Lung (tissue), 12 donors: ENCODE results near the gene HOXB5. TPM values are rescaled to one million over a fixed set of nuclear protein-coding genes. Genes with fewer than 3 reads are reported as not detected.

Experiments used
- ATAC-seq: fragments of 200-7000 bp; cut with Tn5 transposase; one replicate; pipeline ENCODE4 v1.9.1; 2020; ENCODE audit warnings: moderate number of reproducible peaks; ENCODE audit not compliant: insufficient read depth, low FRiP score
- DNase-seq, 3 donors: peaks; one replicate each; pipeline ENCODE4 v3.0.0-alpha.2; 2013 to 2017
- H3K27ac ChIP-seq, 2 donors: one replicate each; pipeline ENCODE4 v1.5.1; 2013; ENCODE audit warnings: mild to moderate bottlenecking in 2 of 2, moderate library complexity in 2 of 2, control low read depth in 1 of 2, inconsistent platforms in 1 of 2, low read depth in 1 of 2, low read length in 1 of 2
- H3K27me3 ChIP-seq, 3 donors: one replicate each; pipeline ENCODE4 v1.5.1; 2013; ENCODE audit warnings: low read length in 2 of 3; ENCODE audit not compliant: control insufficient read depth in 3 of 3, insufficient read depth in 3 of 3
- H3K36me3 ChIP-seq, 4 donors: one replicate each; pipeline ENCODE4 v1.5.1; 2013; ENCODE audit warnings: low read length in 4 of 4, mild to moderate bottlenecking in 1 of 4, moderate library complexity in 1 of 4; ENCODE audit not compliant: control insufficient read depth in 4 of 4, insufficient read depth in 4 of 4
- H3K4me1 ChIP-seq, 5 donors: one replicate each; pipeline ENCODE4 v1.5.1; 2013; ENCODE audit warnings: low read length in 5 of 5, mild to moderate bottlenecking in 2 of 5, moderate library complexity in 1 of 5; ENCODE audit not compliant: control insufficient read depth in 5 of 5, insufficient read depth in 5 of 5
- H3K4me3 ChIP-seq: one replicate; pipeline ENCODE4 v1.5.1; 2013; ENCODE audit warnings: mild to moderate bottlenecking, control low read depth, moderate library complexity
- H3K9ac ChIP-seq, 2 donors: one replicate each; pipeline ENCODE4 v1.5.1; 2013; ENCODE audit warnings: low read length in 2 of 2, control low read depth in 1 of 2; ENCODE audit not compliant: insufficient read depth in 1 of 2
- H3K9me3 ChIP-seq, 4 donors: one replicate each; pipeline ENCODE4 v1.5.1; 2013; ENCODE audit warnings: low read length in 3 of 4, mild to moderate bottlenecking in 1 of 4, moderate library complexity in 1 of 4; ENCODE audit not compliant: control insufficient read depth in 4 of 4, insufficient read depth in 3 of 4
- WGBS, 2 donors: extraction: QIAGEN DNeasy Blood & Tissue Kit; methylation state at CpG; one replicate each; pipeline ENCODE4 v1.1.7; 2013; 5-methylcytosine and 5-hydroxymethylcytosine counted together
- polyA plus RNA-seq, 2 donors: library from polyadenylated mRNA; stranded (reverse); fragments of 200-250 nt; gene quantifications; one replicate each; pipeline ENCODE4 v1.2.1, GENCODE V29; 2013
- total RNA-seq, 2 donors: library from RNA; depleted of rRNA in 1 of 2; stranded (reverse); fragments of >200 nt in 1 of 2; gene quantifications; one replicate each; pipeline ENCODE4 v1.2.1, GENCODE V29; 2014 to 2021
- TF ChIP-seq, protein P1 (sequence below): IDR thresholded peaks from 2 replicates; pipeline ENCODE4 v1.5.1; 2012; ENCODE audit warnings: mild to moderate bottlenecking; ENCODE audit errors: control extremely low read depth, extremely low read depth
- donor health status: control.
- donor health status: control.
- donor health status: Bipolar disorder and iron deficiency.
- donor health status: healthy.
- donor health status: DM: yes; HTN: yes; CAD: no.

HOXB5 gene
- total and polyA plus RNA-seq, 4 donors = 1.8 to 2.9 (median 2.2) TPM

DNA sequence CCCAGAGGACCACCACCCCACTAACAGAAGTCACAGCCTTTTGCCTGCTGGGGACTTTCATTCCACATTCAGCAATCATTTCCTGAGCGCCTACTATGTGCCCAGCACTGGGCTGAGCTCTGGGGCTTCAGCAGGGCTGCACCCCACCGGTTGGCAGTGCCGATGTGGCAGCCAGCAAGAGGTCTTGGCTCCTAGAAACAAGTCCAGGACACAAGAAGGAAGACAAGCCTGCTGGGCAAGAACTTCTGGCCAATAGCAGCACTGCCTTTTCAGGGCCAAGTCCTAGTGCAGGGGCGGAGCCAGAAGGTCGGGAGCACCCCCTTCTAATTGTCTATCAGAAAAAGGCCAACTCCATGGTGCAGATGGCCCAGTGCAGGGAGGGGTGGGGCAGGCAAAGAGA, 45.6 kb upstream of the HOXB5 start:
- TF ChIP-seq, protein P1, sequence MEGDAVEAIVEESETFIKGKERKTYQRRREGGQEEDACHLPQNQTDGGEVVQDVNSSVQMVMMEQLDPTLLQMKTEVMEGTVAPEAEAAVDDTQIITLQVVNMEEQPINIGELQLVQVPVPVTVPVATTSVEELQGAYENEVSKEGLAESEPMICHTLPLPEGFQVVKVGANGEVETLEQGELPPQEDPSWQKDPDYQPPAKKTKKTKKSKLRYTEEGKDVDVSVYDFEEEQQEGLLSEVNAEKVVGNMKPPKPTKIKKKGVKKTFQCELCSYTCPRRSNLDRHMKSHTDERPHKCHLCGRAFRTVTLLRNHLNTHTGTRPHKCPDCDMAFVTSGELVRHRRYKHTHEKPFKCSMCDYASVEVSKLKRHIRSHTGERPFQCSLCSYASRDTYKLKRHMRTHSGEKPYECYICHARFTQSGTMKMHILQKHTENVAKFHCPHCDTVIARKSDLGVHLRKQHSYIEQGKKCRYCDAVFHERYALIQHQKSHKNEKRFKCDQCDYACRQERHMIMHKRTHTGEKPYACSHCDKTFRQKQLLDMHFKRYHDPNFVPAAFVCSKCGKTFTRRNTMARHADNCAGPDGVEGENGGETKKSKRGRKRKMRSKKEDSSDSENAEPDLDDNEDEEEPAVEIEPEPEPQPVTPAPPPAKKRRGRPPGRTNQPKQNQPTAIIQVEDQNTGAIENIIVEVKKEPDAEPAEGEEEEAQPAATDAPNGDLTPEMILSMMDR = no peak
- H3K36me3 ChIP-seq = no peaks in the 10 kb centered on the region
- 28 to 54% methylated on average over 5 of the region's 5 CpGs for WGBS, 2 donors

DNA sequence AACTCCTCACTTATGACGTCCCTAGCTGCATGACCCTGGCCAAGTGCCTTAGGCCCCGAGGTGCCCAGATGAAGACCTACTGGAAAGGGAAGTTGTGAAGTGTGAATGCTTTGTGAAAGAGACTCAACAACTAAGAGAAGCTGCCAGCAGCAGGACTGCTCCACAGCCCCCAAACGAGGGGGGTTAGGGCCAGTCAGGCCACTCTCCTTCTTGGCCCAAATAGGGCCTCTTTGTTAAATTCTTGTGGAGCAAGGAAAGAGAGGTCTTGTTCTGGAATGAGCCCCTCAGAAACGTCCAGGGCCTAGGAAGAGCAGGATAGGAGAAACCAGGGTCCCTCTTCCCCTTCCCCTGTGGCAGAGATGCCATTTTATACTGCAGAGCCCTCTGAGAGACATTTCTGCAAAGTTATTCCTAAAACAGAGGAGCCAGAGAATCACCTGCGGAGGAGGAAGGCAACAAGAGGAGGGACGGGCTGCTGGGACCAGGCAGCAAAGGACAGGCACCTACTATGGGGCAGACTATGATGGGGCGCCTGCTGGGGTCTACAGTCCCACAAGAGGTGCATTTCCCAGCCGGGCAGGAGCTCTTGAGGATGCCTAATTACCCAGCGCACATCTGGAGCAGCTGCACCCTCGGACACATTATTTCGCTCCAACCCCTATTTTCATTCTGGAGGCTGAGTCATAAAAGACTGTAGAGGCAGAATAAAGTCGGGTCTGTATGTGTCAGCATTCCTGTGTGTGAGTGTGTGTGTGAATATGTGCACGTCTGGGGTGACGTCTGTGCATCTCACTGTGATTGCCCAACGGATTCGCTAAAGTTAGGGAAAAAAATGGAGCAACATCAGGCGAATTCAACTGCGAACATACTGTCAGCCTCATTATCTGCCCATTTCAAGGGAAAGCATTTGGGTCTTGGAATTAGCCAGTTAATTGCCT, 44.0 kb upstream of the HOXB5 start:
- TF ChIP-seq, protein P1 = no peak
- no peak overlapping the region for H3K27ac ChIP-seq
- no peaks in the 10 kb centered on the region for H3K4me1 ChIP-seq
- H3K27me3 ChIP-seq = peaks cover 30 to 95% (median 95%) of the 10 kb centered on the region in 3 donors
- no peaks in the 10 kb centered on the region for H3K36me3 ChIP-seq
- ATAC-seq (no peak), DNase-seq (no peak)
- H3K9ac ChIP-seq = no peak overlapping the region
- peaks cover 0 to 7% (median 0%) of the 10 kb centered on the region in 4 donors for H3K9me3 ChIP-seq
- H3K4me3 ChIP-seq = no peak overlapping the region
- 38 to 63% methylated on average over 18 of the region's 18 CpGs for WGBS, 2 donors

More for the DNA sequence above, 45.6 kb upstream of the HOXB5 start:
- ATAC-seq = no peak
- H3K4me3 ChIP-seq = no peak overlapping the region
- H3K27me3 ChIP-seq = peaks cover 26 to 97% (median 96%) of the 10 kb centered on the region in 3 donors
- no peaks in the 10 kb centered on the region for H3K4me1 ChIP-seq
- H3K27ac ChIP-seq = no peak overlapping the region
- H3K9me3 ChIP-seq = peaks cover 0 to 3% (median 0%) of the 10 kb centered on the region in 4 donors
- DNase-seq = no peak
- no peak overlapping the region for H3K9ac ChIP-seq

DNA sequence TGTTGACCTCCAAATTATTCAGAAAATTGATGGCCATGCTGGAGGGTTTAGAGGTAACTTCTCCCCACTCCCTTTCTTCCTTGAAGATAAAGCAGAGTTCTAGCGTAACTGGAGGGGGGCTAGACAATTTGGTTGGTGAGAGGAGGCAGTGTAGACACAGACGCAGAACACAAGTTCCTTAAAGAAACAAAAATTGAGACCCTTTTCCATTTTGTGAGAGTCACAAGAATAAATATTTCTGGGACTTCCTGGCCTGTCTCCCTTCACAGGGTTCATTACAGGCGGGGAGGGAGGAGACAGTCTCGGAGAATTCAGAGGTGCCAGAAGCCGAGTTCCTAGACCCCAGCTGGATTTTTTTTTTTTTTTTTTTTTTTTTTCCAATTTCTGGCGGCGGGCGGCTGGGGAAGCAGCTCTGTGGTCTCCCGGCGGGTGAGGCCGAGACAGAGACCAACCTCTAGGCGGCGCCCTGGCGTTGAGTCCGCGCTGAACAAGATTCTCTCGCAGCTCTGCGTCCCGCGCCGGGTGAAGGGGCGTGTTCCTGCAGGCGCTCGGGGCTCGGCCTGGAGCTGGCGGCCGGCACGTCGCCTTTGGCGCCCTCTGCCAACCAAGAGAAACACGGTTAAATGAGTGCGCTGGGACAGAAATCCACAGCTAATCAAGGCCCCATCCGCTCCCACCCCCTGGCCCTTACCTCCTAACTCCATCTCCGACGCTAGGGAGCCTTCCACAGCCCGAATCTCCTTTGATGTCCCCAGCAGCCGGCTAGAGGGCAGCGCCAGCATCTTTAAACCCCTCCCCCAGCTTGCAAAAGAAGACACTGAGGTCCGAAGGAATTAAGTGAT, 42.8 kb upstream of the HOXB5 start:
- no peak overlapping the region for H3K9ac ChIP-seq
- TF ChIP-seq, protein P1 = peak; percentile 16

More for the DNA sequence above, 42.8 kb upstream of the HOXB5 start:
- WGBS, 2 donors = 6% methylated on average over 38 to 39 of the region's 39 CpGs
- Histone ChIP-seq H3K36me3 (no peaks in the 10 kb centered on the region), H3K27me3 (peaks cover 30 to 96% (median 95%) of the 10 kb centered on the region in 3 donors), H3K27ac (no peak overlapping the region), H3K9me3 (peaks cover 0 to 4% (median 0%) of the 10 kb centered on the region in 4 donors), H3K4me1 (no peaks in the 10 kb centered on the region), H3K4me3 (no peak overlapping the region)
- ATAC-seq (no peak), DNase-seq (peak; percentile 88 to 93 (median 90))
